GM12865 (cell line): Measurements from ENCODE around the gene SAMD13.

Experiments used
- DNase-seq: peaks from one replicate; pipeline ENCODE4 v3.0.0; 2010; ENCODE audit warnings: low read depth
- H3K4me3 ChIP-seq: 2 replicates; pipeline ENCODE4 v1.5.1; 2011; ENCODE audit warnings: mild to moderate bottlenecking, low read depth, low read length, control low read depth
- TF ChIP-seq, protein P1 (sequence below): IDR thresholded peaks from 2 replicates; pipeline ENCODE4 v1.5.1; 2011; ENCODE audit warnings: low read length, control low read depth, low read depth, inconsistent platforms; ENCODE audit not compliant: insufficient read depth; ENCODE audit errors: missing control alignments

SAMD13 gene

GRCh38 chr1:84330125-84330984 is 28.8 kb downstream of the SAMD13 start:
- H3K4me3 ChIP-seq = no peak overlapping the region
- no peak for DNase-seq
- TF ChIP-seq, protein P1, sequence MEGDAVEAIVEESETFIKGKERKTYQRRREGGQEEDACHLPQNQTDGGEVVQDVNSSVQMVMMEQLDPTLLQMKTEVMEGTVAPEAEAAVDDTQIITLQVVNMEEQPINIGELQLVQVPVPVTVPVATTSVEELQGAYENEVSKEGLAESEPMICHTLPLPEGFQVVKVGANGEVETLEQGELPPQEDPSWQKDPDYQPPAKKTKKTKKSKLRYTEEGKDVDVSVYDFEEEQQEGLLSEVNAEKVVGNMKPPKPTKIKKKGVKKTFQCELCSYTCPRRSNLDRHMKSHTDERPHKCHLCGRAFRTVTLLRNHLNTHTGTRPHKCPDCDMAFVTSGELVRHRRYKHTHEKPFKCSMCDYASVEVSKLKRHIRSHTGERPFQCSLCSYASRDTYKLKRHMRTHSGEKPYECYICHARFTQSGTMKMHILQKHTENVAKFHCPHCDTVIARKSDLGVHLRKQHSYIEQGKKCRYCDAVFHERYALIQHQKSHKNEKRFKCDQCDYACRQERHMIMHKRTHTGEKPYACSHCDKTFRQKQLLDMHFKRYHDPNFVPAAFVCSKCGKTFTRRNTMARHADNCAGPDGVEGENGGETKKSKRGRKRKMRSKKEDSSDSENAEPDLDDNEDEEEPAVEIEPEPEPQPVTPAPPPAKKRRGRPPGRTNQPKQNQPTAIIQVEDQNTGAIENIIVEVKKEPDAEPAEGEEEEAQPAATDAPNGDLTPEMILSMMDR = no peak

- TF ChIP-seq, protein P1 = no peak
- DNase-seq = no peak
- H3K4me3 ChIP-seq = no peak overlapping the region
Observed at GRCh38 chr1:84339503-84339902, 38.0 kb downstream of the SAMD13 start.

GRCh38 chr1:84344286-84344685 is 42.8 kb downstream of the SAMD13 start:
- no peak overlapping the region for H3K4me3 ChIP-seq
- no peak for DNase-seq
- TF ChIP-seq, protein P1 = no peak

GRCh38 chr1:84345220-84345619 is 43.7 kb downstream of the SAMD13 start:
- TF ChIP-seq, protein P1 = no peak
- no peak for DNase-seq
- H3K4me3 ChIP-seq = no peak overlapping the region

DNA sequence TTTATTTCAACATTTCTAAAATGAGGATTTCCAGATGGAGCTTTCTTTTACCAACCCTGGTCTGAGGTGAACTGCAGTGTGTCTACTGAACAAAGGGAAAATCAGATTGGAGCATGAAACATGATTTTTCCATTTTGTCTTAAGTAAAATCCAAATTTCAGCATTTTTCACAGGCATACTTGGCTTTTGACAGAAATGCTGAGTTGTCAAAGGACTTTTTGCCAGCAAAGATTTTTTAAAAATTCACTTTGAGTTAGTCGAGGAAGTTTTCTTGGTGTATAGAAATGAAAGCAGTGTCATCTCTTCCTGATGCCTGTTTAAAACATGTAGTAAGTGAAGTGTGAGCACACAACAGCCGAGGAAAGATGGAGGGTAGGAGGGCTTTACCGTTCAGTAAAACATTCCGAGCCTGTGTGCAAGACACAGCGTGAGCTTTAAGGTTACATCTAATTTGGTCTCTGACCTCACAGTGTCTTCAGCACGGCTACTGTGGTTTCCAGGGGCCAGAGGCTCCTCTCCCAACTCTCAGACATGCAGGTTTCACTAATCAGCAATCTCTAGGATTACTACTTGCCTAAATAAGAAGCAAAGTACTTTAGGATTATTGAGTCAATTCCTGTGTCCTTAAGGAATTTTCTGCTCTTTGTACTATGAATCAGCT is 45.9 kb downstream of the SAMD13 start:
- no peak overlapping the region for H3K4me3 ChIP-seq
- DNase-seq = no peak
- TF ChIP-seq, protein P1 = no peak

DNA sequence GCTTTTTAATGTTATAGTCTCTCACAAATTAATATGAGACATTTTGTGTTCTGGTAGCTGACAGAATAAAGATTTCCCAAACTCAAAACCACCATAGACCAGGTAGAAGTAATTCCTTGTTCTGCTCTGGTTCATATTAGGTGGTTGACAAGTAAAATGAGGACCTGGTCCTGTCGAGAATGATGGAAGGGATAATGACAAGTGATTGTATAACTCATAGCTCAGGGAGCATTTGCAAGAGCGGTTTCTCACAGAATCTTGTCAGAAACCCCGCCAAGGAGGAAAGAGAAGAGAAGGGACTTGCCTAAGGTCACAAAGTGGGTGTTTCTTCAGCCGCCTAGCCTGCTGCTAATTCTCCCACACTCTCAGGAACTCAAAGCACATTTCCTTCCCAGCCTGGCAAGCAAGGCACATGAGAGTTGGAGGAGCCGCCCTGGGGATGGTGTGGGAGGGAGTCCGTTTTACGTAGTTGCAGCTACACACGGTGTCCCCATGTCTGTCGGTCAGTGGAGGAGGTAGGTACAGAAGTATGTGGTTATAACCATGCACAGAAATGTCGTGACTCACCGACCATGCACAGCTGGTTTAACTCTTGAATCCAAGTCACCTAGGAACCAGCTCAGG is 46.5 kb downstream of the SAMD13 start:
- H3K4me3 ChIP-seq = no peak overlapping the region
- TF ChIP-seq, protein P1 = no peak
- no peak for DNase-seq
